ENCODE results near the gene C5AR1.
"Not testable (repeated sequence)": the region's sequence is repeated elsewhere in the genome, so short reads cannot be mapped to it uniquely, and the experiment has no call there.

Gene C5AR1

GRCh38 chr19:47309608-47310007 is at the start of gene C5AR1:
TSS of gene C5AR1 (plus strand) at chr19:47309861. CDS start at chr19:47309896, 35 bp downstream.
- DNase-seq (ENCODE audit: low read depth) = no peak

DNA sequence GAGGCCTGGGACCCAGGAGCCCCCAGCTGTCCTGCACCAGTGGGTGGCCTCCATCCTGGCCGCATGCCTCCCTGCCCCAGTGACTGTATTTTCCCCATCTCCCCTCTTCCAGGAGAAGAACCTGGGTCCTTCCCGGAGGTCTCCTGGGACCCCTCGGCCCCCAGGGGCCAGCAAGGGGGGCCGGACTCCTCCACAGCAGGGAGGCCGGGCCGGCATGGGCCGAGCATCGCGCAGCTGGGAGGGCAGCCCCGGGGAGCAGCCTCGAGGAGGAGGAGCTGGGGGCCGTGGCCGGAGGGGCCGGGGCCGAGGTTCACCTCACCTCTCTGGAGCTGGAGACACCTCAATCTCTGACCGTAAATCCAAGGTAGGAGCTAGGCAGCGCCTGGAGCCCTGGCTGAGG is 49.2 kb upstream of the C5AR1 start:
- no peak for DNase-seq (ENCODE audit: low read depth)

- not testable (repeated sequence) for DNase-seq (ENCODE audit: low read depth)
Observed at GRCh38 chr19:47261946-47262793, 47.5 kb upstream of the C5AR1 start.

DNA sequence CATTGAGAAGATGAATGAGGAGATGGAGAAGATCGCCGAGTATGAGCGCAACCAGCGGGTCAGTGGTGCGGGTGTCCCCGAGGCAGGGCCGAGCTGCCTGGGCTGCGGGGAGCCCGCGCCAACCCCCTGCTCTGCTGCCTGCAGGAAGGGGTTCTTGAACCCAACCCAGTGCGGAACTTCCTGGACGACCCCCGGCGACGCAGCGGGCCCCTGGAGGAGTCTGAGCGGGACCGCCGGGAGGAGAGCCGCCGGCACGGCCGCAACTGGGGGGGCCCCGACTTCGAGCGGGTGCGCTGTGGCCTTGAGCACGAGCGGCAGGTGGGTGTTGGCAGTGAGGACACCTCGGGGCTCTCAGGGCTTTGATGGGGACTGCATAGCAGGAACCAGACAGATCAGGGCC is 45.0 kb upstream of the C5AR1 start:
- no peak for DNase-seq (ENCODE audit: low read depth)

GRCh38 chr19:47266401-47266941 is 43.2 kb upstream of the C5AR1 start:
- DNase-seq (ENCODE audit: low read depth) = no peak

GRCh38 chr19:47267350-47267759 is 42.3 kb upstream of the C5AR1 start:
- no peak for DNase-seq (ENCODE audit: low read depth)

DNA sequence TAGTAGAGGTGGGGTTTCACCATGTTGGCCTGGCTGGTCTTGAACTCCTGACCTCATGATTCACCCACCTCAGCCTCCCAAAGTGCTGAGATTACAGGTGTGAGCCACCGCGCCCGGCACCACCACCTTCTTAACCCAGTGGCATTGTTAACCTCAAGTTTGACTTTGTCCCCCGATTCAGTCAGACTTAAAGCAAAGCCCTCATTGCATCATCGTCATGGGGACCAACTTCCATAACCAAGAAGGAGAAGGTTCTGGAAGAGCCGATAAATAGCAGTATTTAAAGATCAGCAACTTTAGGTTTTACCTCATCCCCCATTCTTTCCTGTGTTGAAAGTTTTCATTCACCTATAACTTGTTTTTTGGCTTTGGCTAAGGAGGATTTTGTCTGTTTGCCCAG is 41.6 kb upstream of the C5AR1 start:
- DNase-seq (ENCODE audit: low read depth) = no peak

DNA sequence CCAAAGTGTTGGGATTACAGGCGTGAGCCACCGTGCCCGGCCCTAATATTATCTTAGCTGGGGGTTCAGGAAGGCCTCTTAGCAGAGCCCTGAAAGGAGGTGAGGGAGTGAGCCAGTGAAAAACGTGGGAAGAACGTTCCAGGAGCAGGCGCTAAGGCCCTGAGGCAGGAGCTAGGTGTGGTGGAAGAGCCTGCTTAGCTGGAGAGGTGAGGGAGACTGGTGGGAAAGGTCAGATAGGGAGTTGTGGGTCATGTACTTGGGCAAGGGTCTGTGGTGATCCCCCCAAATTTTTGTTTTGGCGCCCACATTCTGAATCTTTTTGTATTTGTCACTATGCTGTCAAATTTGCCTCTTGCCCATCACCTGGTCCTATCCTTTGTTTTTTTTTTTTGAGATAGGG is 40.1 kb upstream of the C5AR1 start:
- DNase-seq (ENCODE audit: low read depth) = no peak

DNA sequence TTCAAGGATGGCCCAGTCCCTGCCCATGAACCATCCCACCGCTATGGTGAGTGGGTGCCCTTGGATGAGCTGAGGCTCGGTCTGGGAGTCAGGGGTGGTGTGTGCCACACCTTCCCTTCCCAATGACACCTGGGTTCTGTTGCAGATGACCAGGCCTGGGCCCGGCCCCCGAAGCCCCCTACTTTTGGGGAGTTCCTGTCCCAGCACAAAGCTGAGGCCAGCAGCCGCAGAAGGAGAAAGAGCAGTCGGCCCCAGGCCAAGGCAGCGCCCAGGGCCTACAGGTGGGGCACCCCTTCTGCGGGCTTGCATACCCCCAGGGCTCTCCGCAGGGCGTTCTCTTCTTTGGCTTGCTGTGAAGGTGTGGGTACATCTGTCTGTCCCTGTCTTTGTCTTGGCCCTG is 39.3 kb upstream of the C5AR1 start:
- DNase-seq (ENCODE audit: low read depth) = no peak

DNA sequence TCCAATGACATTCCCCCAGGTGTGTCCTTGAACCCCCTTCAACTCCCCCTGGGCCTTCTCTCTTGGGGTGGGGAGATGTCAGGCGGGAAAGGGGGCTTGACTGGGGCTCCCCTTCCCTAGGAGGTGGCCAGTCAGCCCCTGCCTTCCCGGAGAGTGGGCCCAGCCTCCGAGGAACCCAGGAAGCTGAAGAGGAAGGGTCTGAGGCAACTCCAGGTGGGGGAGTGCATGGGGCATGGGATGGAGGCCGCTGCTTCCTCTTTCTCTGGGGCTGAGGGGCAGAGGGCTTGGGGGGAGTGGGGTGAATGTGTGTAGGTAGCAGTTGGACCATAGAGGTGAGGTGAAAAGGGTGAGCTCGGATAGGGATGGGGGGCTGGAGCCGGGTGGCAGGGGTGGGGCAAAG is 37.7 kb upstream of the C5AR1 start:
- no peak for DNase-seq (ENCODE audit: low read depth)

DNA sequence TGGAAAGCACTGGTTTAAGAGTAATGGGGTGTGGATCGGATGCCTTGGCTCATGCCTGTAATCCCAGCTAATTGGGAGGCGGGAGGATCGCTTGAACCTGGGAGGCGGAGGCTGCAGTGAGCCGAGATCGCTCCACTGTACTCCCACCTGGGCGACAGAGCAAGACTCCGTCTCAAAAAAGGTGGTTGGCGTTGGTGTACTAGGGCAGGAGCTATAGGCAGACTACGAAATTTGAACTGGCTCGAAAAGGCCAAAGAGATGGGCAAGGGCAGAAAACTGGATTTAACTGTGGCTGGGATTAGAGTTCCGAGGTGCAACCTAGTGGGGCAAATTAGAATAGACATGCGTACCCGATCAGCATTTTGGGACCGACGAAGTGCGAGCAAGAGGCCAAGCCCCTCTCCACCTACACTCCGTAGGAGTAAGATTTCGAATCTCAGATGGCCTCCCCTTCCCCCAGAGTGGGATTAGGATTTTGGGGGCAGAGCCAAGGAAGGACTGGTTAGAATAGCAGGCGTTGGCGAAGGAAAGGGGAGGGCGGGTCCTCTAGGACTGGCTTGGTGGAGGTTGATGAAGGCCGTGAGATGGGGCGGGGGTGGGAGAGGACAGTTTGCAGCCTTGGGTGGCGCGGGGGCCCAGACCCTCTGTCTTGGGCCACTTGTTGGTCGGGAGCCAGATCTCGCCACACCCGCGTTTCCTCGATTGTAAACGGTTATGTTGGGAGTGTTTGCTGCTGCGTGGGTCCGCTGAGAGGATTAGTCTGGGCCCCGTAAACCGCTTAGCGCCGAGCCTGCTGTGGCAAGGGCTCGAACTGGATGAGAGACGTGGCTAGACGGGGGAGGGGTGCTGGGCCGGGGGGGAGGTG is 37.0 kb upstream of the C5AR1 start:
- DNase-seq (ENCODE audit: low read depth) = peak; percentile 36

DNA sequence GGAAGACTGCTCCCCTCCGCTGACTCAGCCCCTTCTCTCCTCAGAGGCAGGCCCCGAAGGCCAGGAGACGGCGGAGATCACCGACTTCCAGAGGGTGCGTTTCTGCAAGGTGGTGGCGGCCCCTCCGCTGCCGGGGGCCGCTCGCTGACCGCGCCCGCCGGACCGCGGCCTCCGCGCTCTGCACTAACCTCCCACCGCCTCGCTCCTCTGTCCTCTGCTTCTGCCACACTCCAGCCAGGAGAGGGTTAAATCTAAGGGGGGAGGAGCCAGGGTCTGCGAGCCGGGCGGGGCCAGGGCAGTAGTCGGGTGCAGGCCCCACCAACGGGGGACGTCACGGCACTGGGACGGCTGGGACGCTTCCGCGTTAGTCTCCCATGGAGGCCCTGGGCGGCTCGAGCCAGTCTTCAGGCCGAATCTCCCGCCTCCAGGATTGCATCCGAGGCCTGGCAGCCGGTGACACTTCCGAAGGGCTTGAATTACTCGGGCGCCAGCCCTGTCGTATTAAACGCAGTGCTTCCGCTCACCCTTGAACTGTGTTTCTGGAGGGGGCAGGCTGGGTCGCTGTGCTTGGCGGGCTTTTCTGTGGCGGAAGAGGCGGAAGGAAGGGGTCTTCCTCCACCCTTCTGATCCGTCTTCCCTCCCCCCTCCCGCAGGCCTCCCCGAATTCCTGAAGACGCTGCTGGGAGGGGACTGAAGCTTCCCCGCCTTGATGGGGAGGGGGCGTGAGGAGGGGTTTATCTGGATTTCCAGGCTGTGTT is 36.2 kb upstream of the C5AR1 start:
- DNase-seq (ENCODE audit: low read depth) = peak; percentile 79

DNA sequence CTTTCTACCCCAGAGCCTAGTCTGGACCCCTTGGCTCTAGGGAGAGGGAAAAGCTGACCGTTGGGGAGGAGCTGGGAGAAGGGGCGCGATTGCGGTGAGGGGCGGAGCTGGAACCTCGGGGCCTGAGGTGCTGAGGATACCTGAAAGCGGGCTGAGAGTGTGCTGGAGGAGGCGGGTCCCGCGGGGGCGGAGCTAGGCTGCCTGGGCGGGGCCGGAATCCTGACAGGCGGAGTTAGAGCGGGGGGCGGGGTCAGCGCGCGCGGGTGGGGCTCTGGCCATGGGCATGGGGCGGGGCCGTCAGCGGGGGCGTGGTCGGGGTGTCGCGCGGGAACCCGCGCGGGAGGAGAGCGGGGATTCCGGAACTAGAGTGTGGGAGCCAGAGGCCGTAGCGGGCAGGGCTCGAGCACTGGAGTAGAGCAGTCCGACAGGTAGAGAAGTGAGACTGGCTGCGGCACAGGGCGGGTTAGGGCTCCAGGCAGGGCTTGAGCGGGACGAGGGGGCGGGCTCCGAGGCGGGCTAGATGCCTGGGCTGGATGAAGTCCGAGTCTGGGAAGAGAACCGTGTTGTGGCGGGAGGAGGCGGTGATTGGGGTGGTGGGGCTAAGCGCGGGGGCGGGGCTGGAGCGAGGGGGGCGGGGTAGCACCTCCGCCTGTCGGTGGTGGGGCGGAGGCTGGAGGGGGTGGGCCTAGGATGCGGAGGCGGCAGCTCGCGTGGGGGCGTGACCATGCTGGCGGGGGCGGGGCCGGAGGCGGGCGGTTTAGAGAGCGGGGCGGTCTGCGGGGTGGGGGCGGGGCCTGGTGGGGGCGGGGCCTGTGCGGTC is 35.4 kb upstream of the C5AR1 start, which contains the start of gene INAFM1:
INAFM1 (plus strand) TSS at position 815 of the 820 bp plus-strand sequence. CDS start 35 bp downstream, outside the sequence.
- peak; percentile 100 for DNase-seq (ENCODE audit: low read depth)

DNA sequence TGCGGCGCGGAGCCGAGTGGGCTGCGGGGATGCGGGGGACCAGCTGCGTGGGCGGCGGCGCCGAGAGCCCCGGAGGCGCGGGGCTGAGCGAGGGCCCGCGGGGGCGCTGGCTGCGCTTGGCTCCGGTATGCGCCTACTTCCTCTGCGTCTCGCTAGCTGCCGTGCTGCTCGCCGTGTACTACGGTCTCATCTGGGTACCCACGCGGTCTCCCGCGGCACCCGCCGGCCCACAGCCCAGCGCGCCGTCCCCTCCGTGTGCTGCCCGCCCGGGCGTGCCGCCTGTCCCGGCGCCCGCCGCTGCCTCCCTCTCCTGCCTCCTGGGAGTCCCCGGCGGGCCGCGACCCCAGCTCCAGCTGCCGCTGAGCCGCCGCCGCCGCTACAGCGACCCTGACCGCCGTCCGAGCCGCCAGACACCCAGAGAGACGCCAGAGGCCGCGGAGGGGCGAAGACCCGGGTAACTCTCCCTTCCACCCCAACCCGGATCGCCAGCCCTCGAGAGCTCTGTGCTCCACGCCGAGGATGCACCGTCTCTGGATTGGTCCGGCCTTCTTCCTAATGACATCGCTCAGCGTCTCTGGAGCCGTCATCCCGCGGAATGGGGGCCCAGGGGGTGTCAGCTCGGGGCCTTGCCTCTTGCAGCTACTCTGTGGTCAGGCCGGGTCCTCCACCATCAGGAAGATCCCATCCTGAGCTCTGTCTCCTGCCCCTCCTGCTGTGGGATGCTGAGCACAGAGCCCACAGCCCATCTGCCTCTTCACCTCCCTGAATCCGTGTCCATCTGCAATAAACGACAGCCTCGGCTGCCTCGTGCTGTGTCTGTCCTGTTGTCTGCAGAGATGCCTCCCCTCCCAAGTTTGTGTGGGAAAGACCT is 34.5 kb upstream of the C5AR1 start:
- no peak for DNase-seq (ENCODE audit: low read depth)

GRCh38 chr19:47275791-47276461 is 33.7 kb upstream of the C5AR1 start:
- no peak for DNase-seq (ENCODE audit: low read depth)

- DNase-seq (ENCODE audit: low read depth) = not testable (repeated sequence)
Observed at GRCh38 chr19:47276513-47276912, 33.1 kb upstream of the C5AR1 start.

DNA sequence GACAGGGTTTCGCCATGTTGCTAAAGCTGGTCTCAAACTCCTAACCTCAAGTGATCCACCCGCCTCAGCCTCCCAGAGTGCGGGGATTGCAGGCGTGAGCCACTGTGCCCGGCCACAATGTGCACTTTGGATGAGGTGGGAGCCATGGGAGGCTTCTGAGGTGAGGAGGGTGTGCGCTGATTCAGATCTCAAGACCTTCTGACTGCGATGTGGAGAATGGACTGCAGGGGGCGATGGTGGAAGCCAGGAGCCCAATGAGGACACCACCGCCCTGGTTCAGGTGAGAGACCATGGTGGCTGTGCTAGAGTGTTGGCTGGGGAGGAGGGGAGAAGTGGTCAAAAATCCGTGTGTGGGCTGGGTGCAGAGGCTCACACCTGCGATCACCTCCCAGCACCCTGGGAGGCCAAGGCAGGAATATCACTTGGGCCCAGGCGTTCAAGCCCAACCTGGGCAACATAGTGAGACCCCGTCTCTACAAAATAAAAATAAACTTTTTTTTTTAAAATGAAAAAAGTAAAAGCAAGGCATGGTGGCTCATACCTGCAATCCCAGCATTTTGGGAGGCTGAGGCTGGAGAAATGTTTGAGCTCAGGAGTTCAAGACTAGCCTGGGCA is 29.4 kb upstream of the C5AR1 start:
- DNase-seq (ENCODE audit: low read depth) = no peak

DNA sequence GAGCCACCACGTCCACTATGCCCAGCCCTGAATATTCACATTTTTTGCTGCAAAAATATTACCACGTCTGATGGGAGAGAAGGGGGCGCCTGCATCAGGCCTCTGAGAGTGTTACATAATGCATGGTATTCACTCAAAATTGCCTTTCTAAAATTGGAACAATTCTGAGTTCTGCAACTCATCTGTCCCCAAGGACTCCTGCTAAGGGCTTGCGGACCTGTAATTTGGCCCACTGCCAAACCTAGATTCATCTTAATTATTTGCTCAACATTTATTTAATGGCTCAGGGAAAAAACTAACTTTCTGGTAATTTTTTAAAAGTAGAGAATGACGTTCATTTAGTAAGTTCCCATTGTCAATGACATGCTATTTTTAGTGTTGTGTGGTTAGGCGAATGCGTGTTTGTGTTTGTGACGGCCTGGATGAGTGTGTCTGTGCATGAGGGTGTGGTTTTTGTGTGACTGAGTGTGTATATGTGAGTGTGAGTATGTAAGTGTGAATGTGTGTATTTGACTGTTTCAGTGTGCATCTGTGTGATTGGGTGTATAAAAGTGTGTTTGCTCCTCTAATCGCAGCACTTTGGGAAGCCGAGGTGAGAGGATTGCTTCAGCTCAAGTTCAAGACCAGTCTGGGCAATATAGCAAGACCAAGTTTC is 26.1 kb upstream of the C5AR1 start:
- DNase-seq (ENCODE audit: low read depth) = no peak

Data from activated T-helper 9 cell treated with anti-CD3 and anti-CD28 coated beads, Interleukin-2, amount 50 U/mL, for 16 hours (primary cell).